Effector CD8-positive, alpha-beta T cell (primary cell): ENCODE results near the gene ZNF132.
A peak's percentile ranks its signal among the peaks of the same experiment; 100 is the strongest.

Experiments
- DNase-seq: peaks from one replicate; lab custom pipeline; 2025; lab: John Stamatoyannopoulos, UW

Gene ZNF132

DNA sequence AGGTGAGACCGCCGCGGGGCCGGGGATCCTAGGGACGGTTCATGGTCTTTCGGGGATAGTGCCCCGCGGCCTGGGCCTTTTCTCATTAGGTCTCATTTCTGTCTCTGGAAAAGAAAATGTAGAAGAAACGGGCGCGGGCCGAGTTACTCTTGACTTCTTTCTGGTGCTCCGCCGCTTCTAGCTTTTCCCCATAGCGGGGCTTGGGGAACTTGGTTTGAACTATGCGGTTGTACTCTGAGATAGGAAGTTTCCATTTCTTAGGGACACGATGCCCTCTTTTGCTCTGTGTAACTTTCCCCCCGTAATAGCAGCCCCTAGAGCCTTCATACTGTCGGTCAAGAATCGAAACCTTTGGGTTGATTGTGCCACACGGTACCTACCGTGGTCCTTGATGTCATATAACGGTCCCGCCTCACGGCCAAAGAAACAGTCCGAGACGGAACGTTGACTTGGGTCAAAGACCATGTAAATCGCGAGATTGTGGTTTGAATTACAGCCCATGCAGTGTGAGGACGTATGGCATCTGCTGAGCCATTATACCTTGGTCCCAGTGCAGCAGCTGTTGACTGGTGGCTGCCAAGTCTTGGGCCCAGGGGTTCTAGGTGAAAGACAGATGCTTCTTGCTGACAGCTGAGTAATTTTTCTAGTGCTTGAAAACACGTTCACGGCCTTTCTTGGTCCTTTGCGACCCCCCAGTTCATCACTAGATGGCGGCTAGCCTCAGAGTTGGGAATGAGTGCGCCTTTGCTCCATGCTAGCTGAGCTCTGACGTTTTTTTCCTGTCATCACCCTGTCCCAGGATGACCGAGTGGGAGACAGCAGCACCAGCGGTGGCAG is 52.4 kb downstream of the ZNF132 start:
- DNase-seq, result no peak

DNA sequence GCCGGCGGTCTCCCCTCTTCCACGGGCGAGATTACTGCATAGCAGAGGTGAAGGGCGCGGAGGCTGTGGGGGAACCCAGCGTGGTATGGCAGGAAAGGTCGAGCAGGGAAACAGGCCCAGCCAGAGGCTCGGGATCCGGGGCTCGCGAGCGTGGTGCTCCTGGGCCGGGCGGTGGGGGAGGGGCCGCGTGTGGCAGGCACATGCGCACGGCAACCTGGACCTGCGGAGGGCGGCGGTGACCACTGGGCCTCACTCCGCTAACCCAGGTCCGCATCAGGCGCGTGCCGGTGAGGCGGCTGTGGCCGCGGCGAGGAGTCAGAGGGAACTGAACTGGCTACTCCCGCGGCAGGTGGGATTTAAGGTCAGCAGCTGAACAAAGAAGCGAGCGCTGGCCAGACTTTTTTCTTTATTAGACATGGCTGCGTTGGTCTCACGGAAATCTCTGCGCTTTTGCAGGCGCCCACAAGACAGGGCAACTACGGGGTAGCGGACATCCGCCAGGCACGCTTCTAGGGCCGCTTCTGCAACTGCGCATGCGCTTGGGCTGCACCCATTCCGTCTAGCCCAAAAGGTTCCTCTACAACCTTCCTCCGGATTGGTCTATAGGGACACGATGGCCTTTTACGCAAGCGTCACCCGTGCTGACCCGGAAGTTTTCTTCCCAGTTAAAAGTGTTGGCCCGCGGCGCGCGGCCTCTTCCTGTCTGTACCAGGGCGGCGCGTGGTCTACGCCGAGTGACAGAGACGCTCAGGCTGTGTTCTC is 53.2 kb downstream of the ZNF132 start, which contains the start of gene RPS5:
RPS5 (plus strand) TSS at position 694 of the 762 bp plus-strand sequence. CDS start 869 bp downstream, outside the sequence.
- DNase-seq, result peak; percentile 92

GRCh38 chr19:58385891-58386575 is 53.9 kb downstream of the ZNF132 start:
- no peak for DNase-seq

GRCh38 chr19:58385313-58385890 is 54.6 kb downstream of the ZNF132 start:
- DNase-seq, result no peak

GRCh38 chr19:58382997-58383603 is 56.9 kb downstream of the ZNF132 start:
- DNase-seq, result no peak
